Thymus (tissue), 11 donors: ENCODE results near the gene MMP24OS. TPM values are rescaled to one million over a fixed set of nuclear protein-coding genes. Genes with fewer than 3 reads are reported as not detected.

Source experiments
- DNase-seq, 9 donors: peaks; one replicate each; pipeline ENCODE4 v3.0.0-alpha.2; 2013; ENCODE audit warnings: low spot score in 9 of 9, low read depth in 6 of 9, missing footprints in 1 of 9
- H3K27ac ChIP-seq, 2 donors: one replicate each; pipeline ENCODE4 v1.5.1; 2013; ENCODE audit warnings: control low read depth in 1 of 2, low read depth in 1 of 2, low read length in 1 of 2, mild to moderate bottlenecking in 1 of 2, moderate library complexity in 1 of 2
- H3K27me3 ChIP-seq, 2 donors: one replicate each; pipeline ENCODE4 v1.5.1; 2013; ENCODE audit warnings: low read length in 1 of 2; ENCODE audit not compliant: control insufficient read depth in 2 of 2, insufficient read depth in 1 of 2
- H3K36me3 ChIP-seq, 2 donors: one replicate each; pipeline ENCODE4 v1.5.1; 2013; ENCODE audit warnings: low read length in 1 of 2, mild to moderate bottlenecking in 1 of 2, moderate library complexity in 1 of 2; ENCODE audit not compliant: control insufficient read depth in 2 of 2, insufficient read depth in 2 of 2
- H3K4me1 ChIP-seq, 2 donors: one replicate each; pipeline ENCODE4 v1.5.1; 2013; ENCODE audit warnings: low read length in 2 of 2; ENCODE audit not compliant: control insufficient read depth in 2 of 2, insufficient read depth in 2 of 2
- H3K4me3 ChIP-seq, 2 donors: one replicate each; pipeline ENCODE4 v1.5.1; 2013; ENCODE audit warnings: low read length in 2 of 2, control low read depth in 1 of 2, mild to moderate bottlenecking in 1 of 2
- H3K9me3 ChIP-seq, 2 donors: one replicate each; pipeline ENCODE4 v1.5.1; 2013; ENCODE audit warnings: low read length in 1 of 2, mild to moderate bottlenecking in 1 of 2; ENCODE audit not compliant: control insufficient read depth in 2 of 2, insufficient read depth in 1 of 2
- WGBS: extraction: QIAGEN DNeasy Blood & Tissue Kit; methylation state at CpG from one replicate; pipeline ENCODE4 v1.1.7; 2013; 5-methylcytosine and 5-hydroxymethylcytosine counted together
- polyA plus RNA-seq: library from polyadenylated mRNA; stranded (reverse); fragments of 200-250 nt; gene quantifications from one replicate; pipeline ENCODE4 v1.2.3, GENCODE V29; 2013
- total RNA-seq: library from RNA; stranded (reverse); fragments of 120-200 nt; gene quantifications from one replicate; pipeline ENCODE4 v1.2.4, GENCODE V29; 2013
- donor health status: healthy.

The MMP24OS gene
- total and polyA plus RNA-seq, 2 donors, result 14.3 to 32.0 TPM

GRCh38 chr20:35302421-35303335, 24.8 kb upstream of the MMP24OS start:
- 98% methylated on average over 6 of the region's 6 CpGs for whole genome bisulfite sequencing
- no peak overlapping the region for H3K4me3 ChIP-seq
- DNase-seq, result no peak
- H3K9me3 ChIP-seq, result peaks cover 0 to 3% of the 10 kb centered on the region in 2 donors
- peaks cover 0 to 4% of the 10 kb centered on the region in 2 donors for H3K4me1 ChIP-seq
- H3K36me3 ChIP-seq, result peaks cover 4 to 18% of the 10 kb centered on the region in 2 donors
- no peak overlapping the region for H3K27ac ChIP-seq
- no peaks in the 10 kb centered on the region for H3K27me3 ChIP-seq

GRCh38 chr20:35301426-35301825, 23.5 kb upstream of the MMP24OS start:
- DNase-seq, result no peak
- Histone ChIP-seq H3K27ac (no peak overlapping the region), H3K4me3 (no peak overlapping the region), H3K4me1 (peaks cover 0 to 4% of the 10 kb centered on the region in 2 donors), H3K27me3 (no peaks in the 10 kb centered on the region), H3K36me3 (peaks cover 4 to 15% of the 10 kb centered on the region in 2 donors), H3K9me3 (peaks cover 0 to 3% of the 10 kb centered on the region in 2 donors)
- 97% methylated on average over 2 of the region's 2 CpGs for WGBS

DNA sequence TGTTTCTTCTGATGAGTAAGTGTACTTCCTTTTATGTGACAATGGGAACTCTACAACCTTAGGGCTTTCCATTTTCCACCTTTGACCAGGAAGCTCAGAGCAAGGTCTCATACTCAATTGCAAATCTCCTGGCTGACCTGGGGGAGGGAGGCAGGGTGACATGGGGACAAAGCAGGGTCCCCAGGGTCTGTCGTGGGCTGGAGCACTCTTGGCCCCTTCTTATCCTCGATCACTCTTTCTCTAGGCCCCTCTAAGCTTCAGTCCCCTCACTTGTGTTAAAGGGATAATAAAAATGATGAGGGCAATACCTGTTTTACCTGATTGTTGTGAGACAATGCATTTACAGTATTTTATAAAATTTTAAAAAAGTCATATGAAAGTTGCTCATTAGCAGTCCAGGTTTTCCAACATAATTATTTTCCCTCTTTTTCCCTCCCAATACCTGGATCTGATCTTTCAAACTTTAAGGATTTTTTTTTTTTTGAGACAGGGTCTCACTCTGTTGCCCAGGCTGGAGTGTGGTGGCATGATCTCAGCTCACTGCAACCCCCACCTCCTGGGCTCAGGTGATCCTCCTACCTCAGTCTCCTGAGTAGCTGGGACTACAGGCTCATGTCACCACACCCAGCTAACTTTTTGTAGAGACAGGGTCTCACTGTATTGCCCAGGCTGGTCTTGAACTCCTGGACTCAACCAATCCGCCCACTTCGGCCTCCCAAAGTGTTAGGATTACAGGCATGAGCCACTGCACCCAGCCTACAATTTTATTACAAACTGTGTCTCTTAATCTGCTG, 22.7 kb upstream of the MMP24OS start:
- Histone ChIP-seq H3K27ac (no peak overlapping the region), H3K36me3 (peaks cover 0 to 8% of the 10 kb centered on the region in 2 donors), H3K4me1 (peaks cover 0 to 4% of the 10 kb centered on the region in 2 donors), H3K9me3 (peaks cover 0 to 3% of the 10 kb centered on the region in 2 donors), H3K4me3 (no peak overlapping the region), H3K27me3 (peaks cover 0 to 4% of the 10 kb centered on the region in 2 donors)
- DNase-seq, result no peak
- 97% methylated on average over 4 of the region's 4 CpGs for WGBS

DNA sequence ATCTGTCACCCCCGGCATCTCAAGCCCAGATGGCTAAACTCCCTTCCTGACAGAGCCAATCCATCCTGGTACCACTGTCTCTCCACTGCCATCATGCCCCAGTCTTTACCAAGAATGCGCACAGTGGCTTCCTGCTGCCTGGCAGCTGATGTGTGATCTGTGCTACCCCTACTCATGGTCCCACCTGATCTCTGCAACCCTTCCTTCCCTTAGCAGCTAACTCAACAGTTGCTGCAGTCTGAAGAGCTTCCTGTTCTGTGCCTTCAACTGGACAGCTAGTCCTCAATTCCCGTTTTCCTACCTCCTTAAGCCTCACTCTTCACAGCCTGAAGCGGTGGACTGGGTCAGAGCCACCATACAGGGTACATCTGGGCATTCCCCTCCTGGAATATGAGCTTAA, 21.9 kb upstream of the MMP24OS start:
- DNase-seq, result no peak
- no peak overlapping the region for H3K4me3 ChIP-seq
- 80% methylated on average over 4 of the region's 4 CpGs for WGBS
- peaks cover 0 to 4% of the 10 kb centered on the region in 2 donors for H3K4me1 ChIP-seq
- H3K9me3 ChIP-seq, result peaks cover 0 to 3% of the 10 kb centered on the region in 2 donors
- H3K27ac ChIP-seq, result no peak overlapping the region
- peaks cover 0 to 5% of the 10 kb centered on the region in 2 donors for H3K36me3 ChIP-seq
- H3K27me3 ChIP-seq, result peaks cover 0 to 4% of the 10 kb centered on the region in 2 donors

GRCh38 chr20:35298264-35298663, 20.3 kb upstream of the MMP24OS start:
- Histone ChIP-seq H3K36me3 (peaks cover 0 to under 1% of the 10 kb centered on the region in 2 donors), H3K4me1 (no peaks in the 10 kb centered on the region), H3K9me3 (no peaks in the 10 kb centered on the region), H3K27me3 (peaks cover 0 to 4% of the 10 kb centered on the region in 2 donors), H3K4me3 (no peak overlapping the region), H3K27ac (no peak overlapping the region)
- WGBS, result 85% methylated on average over 5 of the region's 5 CpGs
- DNase-seq, result no peak

DNA sequence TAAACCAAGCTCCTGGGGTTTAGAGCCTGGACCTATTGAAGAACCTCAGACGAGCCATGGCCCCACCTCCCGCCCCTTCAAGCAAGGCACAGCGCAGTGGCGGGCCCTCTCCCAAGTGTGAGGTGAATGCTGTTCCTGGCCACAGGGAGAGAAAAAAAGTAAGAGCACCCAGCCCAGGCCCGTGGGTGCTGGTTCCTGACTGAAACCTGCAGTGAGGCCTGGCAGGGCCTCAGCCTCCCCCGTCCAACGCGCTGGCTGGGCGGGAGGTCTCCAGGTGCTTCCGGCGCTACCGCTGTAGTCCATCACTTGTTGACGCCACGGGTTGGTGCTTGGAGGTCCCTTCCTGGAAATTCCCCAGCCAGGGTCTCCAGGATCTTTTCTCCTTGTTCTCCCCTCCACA, 19.8 kb upstream of the MMP24OS start:
- Histone ChIP-seq H3K27me3 (peaks cover 0 to 4% of the 10 kb centered on the region in 2 donors), H3K36me3 (no peaks in the 10 kb centered on the region), H3K27ac (no peak overlapping the region), H3K9me3 (no peaks in the 10 kb centered on the region), H3K4me1 (no peaks in the 10 kb centered on the region), H3K4me3 (no peak overlapping the region)
- DNase-seq, result no peak
- WGBS, result 94% methylated on average over 14 of the region's 14 CpGs

DNA sequence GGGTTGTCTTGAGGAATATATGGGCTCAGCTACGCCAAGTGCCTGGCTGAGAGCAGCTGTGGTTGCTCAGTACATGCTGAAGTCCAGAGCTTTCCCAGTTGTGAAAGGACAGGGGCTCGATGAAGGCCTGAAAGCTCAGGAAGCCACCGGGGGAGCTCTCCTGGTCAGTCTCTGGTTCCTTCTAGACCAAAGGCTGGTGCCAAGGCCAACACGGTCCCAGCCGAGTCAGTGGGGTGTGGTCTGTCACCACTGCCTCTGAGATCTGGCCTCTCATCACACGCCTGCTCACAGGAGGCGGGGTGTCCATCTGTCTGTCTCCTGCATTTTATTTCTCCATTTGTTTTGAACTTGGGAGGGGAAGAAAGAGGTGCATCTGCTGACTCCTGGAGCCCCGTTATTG, 19.2 kb upstream of the MMP24OS start:
- no peaks in the 10 kb centered on the region for H3K4me1 ChIP-seq
- H3K27ac ChIP-seq, result no peak overlapping the region
- no peaks in the 10 kb centered on the region for H3K9me3 ChIP-seq
- 88% methylated on average over 8 of the region's 8 CpGs for WGBS
- H3K36me3 ChIP-seq, result no peaks in the 10 kb centered on the region
- no peak overlapping the region for H3K4me3 ChIP-seq
- no peak for DNase-seq
- H3K27me3 ChIP-seq, result peaks cover 0 to 6% of the 10 kb centered on the region in 2 donors

DNA sequence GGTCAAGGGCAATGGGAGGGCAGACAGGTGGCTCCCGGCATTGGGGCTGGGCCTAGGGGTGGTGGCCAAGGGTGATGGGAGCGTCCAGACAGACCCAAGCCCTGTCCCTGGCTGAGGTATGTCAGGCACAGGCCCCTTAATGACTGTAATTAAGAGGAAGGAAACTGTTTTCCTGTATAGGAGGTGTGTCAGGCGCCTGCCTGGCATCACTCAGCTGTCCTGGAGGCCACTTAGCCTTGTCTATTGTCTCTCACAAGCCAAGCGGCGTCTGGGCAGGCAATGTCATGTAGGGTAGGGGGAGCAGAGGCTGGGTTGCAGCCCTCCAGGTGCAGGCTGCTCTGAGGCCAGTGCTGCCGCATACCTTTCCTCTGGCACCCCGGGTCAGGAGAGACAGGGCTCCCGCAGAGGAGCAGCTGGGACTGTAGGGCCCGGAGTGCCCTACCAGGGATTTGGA, 18.2 kb upstream of the MMP24OS start:
- Histone ChIP-seq H3K27me3 (peaks cover 0 to 6% of the 10 kb centered on the region in 2 donors), H3K36me3 (no peaks in the 10 kb centered on the region), H3K4me3 (no peak overlapping the region), H3K4me1 (no peaks in the 10 kb centered on the region), H3K27ac (no peak overlapping the region), H3K9me3 (no peaks in the 10 kb centered on the region)
- no peak for DNase-seq
- 78% methylated on average over 9 of the region's 9 CpGs for WGBS

GRCh38 chr20:35295674-35296073, 17.8 kb upstream of the MMP24OS start:
- Histone ChIP-seq H3K4me1 (no peaks in the 10 kb centered on the region), H3K36me3 (no peaks in the 10 kb centered on the region), H3K9me3 (no peaks in the 10 kb centered on the region), H3K27ac (no peak overlapping the region), H3K4me3 (no peak overlapping the region), H3K27me3 (peaks cover 0 to 6% of the 10 kb centered on the region in 2 donors)
- DNase-seq, result no peak
- WGBS, result 97% methylated on average over 8 of the region's 8 CpGs
